ENCODE results near the gene ACOT13.

DNA sequence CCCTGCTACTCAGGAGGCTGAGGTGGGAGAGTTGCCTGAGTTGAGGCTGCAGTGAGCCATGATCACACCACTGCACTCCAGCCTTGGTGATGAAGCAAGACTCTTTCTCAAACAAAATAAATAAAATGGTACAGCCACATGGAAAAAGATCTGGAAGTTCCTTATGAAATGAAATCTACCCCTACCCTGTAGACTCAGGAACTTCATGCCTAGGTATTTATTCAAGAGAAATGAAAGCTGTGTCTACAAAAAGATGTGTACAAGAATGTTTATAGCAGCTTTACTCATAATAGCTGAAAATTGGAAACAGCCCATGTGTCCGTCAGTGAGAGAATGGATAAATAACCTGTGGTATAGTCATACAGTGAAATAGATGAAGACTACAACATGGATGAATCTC lies 67.3 kb downstream of the ACOT13 start:
- TF ChIP-seq POLR2A (IDR thresholded peaks at IDR 0.05) = no peak
- TF ChIP-seq, protein P1, sequence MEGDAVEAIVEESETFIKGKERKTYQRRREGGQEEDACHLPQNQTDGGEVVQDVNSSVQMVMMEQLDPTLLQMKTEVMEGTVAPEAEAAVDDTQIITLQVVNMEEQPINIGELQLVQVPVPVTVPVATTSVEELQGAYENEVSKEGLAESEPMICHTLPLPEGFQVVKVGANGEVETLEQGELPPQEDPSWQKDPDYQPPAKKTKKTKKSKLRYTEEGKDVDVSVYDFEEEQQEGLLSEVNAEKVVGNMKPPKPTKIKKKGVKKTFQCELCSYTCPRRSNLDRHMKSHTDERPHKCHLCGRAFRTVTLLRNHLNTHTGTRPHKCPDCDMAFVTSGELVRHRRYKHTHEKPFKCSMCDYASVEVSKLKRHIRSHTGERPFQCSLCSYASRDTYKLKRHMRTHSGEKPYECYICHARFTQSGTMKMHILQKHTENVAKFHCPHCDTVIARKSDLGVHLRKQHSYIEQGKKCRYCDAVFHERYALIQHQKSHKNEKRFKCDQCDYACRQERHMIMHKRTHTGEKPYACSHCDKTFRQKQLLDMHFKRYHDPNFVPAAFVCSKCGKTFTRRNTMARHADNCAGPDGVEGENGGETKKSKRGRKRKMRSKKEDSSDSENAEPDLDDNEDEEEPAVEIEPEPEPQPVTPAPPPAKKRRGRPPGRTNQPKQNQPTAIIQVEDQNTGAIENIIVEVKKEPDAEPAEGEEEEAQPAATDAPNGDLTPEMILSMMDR (IDR thresholded peaks at IDR 0.05) = no peak
